GM19238 (cell line): ENCODE results near the gene RPP21.

Source experiments
- DNase-seq: peaks from one replicate; pipeline ENCODE4 v3.0.0; 2011; ENCODE audit warnings: low spot score; ENCODE audit not compliant: insufficient read length

Gene RPP21

DNA sequence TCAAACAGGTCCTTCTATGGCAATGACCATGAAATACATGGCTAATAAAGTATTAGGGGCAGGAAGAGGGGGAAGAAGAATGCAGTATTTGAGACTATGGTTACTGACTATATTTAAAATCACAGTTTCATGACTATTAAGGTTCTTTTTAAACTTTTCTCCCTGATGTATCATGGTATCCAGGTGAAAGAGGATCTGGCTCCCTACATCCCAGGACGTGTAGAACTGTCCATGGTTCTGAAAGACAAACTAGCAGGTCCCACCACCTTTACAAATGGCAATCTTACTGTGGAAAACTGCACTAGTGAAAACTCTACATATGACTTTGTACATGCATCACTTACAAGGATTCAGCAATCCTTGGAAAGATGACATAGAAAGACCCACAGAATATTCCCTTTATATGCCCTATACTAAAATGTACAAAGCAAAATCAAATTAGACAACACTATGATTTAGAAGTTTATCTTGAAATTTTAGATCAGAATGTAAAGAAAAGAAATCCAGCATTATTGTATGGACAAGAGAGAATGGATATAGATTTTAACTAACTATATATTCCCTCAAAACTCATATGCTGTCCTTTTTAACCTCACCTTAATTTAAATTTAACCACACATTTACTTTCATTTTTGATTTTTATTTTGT is 33.5 kb downstream of the RPP21 start:
- DNase-seq: no peak

DNA sequence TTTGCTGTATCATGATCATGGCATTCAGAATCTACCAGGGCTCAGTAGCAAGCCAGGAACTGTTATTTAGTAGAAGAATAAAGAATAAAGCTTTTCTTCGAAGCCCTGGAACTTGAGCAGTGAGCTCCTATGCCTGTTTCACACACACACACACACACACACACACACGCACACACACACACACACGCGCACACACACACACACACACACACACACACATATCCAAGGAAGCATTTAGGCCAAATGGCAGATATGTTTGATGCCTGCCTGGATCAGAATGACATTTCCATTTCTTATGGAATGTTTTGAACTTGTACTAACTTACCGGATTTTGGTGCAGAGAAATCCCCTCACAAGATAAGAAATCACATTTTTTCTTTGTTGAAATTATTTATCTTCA is 35.5 kb downstream of the RPP21 start:
- no peak for DNase-seq

DNA sequence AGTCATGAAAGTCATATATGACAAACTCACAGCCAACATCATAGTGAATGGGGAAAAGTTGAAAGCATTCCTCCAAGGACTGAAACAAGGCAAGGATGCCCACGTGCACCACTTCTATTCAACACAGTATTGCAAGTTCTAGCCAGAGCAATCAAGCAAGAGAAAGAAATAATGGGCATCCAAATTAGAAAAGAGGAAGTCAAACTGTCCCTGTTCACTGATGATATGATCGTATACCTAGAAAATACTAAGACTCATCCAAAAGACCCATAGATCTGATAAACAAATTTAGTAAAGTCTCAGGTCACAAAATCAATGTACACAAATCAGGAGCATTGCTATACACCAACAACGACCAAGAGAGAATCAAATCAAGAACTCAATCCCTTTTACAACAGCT is 41.2 kb downstream of the RPP21 start:
- DNase-seq: no peak

DNA sequence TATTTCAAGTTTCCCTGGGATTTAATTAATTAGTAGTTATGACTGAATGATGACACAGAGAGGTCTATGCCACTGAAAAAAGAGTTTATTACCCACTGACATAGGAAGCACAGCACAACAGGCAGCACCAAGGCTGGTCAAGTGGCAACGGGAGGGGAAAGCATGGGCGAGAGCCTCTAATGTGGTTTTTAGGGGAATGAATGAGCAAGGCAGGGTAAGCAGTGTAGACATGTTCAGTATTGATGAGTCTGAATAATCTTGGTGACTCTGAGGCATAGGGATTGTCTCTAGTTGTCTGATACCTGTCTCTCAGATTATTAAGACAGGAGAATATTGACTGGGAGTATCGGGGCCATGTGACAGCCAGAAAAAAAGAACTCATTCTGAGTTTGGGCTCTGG is 46.3 kb downstream of the RPP21 start:
- DNase-seq: no peak

DNA sequence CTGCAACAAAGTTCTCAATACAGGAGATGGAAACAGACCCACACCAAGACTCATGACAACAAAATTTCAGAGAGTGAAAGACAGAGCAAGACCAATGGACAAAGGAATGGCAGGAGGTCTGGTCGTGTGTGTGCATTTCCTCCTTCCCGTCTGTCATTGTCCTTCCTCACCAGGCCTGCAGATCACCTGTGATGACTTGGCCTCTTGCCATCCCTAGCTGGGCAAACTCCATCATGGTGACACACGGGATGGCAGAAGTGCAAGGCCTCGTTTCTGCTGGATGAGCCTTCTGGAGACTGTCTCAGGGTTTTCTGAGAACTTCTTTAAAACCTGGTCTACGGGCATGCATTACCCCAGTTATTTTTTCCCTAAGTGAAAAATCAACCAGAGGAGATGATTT is 49.2 kb downstream of the RPP21 start:
- no peak for DNase-seq
